Stimulated activated CD8-positive, alpha-beta memory T cell treated with anti-CD3 and anti-CD28 coated beads, Interleukin-15, amount 100 ng/mL, for 1 hour (primary cell): Measurements from ENCODE around the gene PRDX3.
"Not testable (repeated sequence)": the region's sequence is repeated elsewhere in the genome, so short reads cannot be mapped to it uniquely, and the experiment has no call there.

Experiments used
- DNase-seq: peaks from one replicate; pipeline ENCODE4 v3.0.0-alpha.2; 2020; ENCODE audit warnings: low read depth

Gene PRDX3

GRCh38 chr10:119165171-119166117, 13.2 kb downstream of the PRDX3 start, which contains the start of gene SFXN4:
Gene SFXN4 (minus strand): TSS chr10:119165714. CDS start chr10:119165647, 67 bp downstream.
- DNase-seq = peak; percentile 44

DNA sequence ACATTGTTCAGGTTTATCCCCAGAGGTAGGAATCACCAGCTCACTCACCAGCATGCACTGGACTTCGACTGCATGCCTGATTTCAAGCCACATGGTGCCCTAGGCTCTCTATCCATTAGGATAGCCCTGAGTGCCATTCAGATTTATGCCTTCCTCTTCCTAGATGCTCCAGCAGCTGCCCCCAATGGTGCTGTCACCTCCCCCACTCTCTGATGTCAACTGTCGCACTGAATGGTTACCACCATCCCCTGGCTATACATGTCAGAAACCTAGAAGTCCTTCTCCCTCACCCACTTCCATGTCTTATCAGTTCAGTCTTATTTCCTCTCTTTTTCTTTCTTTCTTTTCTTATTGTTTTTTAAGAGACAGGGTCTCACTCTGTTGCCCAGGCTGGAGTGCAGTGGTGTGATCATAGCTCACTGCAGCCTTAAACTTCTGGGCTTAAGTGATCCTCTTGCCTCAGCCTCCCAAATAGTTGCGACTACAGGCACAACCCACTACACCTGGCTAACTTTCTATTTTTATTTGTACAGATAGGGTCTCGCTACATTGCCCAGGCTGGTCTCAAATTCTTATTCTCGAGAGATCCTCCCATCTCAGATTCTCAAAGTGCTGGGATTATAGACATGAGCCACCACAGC, 16.0 kb downstream of the PRDX3 start:
- DNase-seq = no peak

- DNase-seq = no peak
Measured at GRCh38 chr10:119161680-119162451, 16.7 kb downstream of the PRDX3 start.

DNA sequence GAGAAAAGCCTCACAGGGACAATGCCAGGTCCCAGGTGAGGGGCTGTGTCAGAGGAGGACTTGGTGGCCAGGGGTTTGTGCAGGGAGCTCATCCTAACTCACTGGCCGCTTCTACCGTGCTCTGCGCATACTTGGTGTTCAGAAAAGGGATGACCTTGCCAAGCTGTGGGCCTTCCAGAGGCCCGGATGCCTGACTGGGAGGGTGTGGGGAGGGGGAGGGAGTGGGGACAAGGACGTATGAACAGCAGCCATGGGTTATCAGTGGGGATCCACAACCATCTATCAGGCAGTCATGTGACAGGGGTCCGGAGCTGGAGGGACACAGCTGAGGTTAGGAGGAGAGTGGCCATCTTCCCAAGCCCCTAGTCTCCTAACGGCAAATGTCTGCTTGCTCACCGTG, 19.3 kb downstream of the PRDX3 start:
- no peak for DNase-seq

GRCh38 chr10:119153661-119154060, 25.0 kb downstream of the PRDX3 start:
- DNase-seq = no peak

- DNase-seq = no peak
Measured at GRCh38 chr10:119153041-119153440, 25.6 kb downstream of the PRDX3 start.

- not testable (repeated sequence) for DNase-seq
Measured at GRCh38 chr10:119151601-119152000, 27.0 kb downstream of the PRDX3 start.

DNA sequence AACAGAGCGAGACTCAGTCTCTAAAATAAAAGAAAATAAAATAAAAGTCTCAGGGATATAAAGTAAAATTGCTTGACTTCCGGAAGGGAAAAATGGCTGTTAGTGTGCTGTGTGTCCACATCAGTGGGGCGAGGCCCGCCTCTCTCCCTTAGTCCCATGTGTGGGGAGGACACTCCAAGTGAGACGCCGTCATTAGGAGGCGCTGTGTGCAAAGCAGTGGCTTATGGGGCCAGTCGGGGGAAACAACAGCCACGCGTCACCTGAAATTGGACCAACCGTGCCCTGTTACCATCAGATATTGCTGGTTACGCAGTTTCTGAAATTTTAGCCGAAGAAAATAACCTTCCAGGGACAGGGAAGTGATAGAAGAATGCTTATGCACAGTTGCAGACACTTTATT, 28.9 kb downstream of the PRDX3 start:
- no peak for DNase-seq

DNA sequence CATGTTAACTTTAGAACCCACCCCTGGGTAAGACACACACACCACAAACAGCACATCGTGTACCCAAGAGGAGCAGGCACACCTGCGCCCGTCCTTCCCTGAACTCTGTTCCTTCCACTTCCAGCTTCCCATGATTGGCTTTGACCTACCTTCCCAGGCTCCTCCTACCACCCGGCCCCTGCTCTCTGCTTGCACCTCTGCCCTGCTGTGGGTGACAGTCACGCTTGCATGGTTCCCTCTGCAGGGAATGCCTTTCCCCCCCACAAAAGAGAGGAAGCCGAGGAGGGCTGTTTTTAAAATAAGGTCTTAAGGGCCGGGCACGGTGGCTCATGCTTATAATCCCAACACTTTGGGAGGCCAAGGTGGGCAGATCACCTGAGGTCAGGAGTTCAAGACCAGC, 29.5 kb downstream of the PRDX3 start:
- no peak for DNase-seq

GRCh38 chr10:119143657-119144056, 35.0 kb downstream of the PRDX3 start:
- DNase-seq = no peak

DNA sequence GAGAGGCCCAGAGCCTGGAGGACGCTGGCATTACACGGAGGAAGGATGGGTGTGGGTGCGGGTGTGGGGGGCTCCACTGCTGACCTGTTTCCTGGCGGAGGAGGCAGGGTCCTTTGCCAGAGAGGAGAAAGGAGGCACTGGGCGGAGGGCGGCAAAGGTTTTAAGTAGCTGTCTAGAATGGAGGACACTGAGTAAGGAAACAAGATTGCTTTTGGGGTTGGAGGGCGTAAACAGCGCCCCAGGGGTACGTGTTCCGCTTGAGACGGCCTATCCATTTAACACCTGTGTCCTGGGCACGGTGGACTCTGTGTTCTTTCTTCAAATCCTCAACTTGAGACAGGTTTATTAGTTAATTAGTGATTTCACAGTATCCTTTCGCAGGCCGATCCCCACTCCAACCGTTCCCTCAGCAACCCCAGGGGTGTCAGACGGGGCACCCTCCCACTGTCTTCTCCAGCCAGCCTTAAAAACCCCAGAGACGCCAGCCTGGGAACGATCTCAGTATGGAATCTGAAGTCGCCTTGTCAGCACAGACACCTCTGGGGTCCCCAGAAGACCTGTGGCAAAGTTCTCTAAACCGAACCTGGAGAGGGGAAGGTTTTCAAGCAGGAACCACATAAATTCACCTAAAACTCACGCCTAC, 37.9 kb downstream of the PRDX3 start:
- no peak for DNase-seq

DNA sequence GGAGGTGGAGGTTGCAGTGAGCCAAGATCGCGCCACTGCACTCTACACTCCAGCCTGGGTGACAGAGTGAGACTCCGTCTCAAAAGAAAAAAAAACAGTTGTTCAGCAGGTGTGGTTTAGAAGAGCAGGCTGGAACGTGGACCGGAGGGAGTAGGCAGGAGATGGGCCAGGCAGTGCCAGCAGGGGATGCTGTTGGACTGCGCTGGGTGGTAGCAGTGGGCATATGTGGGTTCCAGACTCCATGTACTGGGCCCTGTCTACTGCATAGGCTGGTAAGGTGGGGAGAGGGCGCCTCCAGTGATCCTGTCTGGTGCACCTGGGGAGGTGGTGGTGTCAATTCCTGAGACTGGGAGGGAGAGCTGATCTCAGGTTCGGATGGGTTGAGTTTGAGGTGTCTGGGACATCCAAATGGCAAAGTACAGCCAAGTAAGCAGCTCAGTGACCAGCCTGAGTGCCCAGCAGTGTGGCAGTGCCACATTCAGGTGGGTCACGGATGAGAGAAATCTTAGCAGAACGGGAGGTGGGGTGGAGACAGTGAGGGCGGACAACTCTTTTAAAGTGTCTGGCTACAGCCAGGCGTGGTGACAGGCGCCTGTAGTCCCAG, 39.0 kb downstream of the PRDX3 start:
- DNase-seq = peak; percentile 20

DNA sequence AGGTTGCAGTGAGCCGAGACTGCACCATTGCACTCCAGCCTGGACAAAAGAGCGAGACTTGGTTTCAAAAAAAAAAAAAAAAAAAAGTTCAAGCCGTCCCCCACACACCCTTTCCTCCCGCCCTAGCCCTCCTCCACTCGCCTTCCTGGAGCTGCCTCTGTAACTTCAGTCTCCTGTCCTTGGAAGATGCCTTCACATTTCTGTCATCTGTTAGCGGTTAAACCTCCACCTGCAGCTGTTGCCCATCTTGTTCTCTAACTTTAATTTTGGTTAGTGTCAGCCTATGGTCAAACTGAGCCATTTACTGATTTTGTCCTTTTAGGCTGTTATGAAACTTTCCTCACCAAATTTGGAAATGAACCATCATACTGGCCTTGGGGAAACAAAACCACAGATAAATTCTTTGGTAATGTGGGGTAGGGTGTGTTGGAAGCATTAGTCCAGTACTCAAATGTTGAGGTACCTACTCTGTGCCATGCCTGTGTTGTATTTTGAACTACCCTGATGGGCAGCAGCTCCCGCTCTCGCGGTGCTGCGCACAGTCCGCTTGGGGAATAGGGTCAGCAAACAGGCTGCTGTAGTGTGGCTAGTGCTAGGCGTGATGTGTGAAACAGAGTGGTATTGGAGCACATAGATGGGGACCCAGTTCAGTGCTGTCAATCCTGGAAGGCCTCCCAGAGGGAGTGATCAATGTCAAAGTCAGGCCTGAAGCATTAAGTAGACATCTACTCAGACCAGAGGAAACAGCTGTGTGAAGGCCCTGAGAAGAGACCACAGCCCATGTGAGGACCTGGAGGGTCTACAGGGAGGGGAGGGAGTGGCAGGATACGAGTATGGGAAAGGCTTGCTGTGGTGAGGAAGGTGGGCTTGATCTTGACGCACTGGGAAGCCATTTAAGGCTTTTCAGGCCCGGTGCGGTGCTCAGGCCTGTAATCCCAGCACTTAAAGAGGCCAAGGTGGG, 40.0 kb downstream of the PRDX3 start:
- no peak for DNase-seq

DNA sequence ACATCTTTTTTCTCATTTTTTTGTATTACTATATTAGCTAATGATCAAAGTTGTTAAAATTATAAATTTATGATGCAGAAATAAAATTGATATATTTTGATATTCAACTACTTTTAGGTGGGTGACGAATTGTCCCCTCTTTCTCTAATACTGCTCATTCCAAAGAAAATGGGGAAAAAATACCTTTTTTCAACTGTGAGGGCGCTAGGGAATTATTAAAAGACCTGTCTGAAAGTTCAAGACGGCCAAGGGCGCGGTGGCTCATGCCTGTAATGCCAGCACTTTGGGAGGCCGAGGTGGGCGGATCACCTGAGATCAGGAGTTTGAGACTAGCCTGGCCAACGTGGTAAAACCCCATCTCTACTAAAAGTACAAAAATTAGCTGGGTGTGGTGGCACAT, 40.7 kb downstream of the PRDX3 start:
- not testable (repeated sequence) for DNase-seq

- DNase-seq = no peak
Measured at GRCh38 chr10:119136084-119136483, 42.5 kb downstream of the PRDX3 start.

- no peak for DNase-seq
Measured at GRCh38 chr10:119135513-119135881, 43.1 kb downstream of the PRDX3 start.

GRCh38 chr10:119133949-119134348, 44.7 kb downstream of the PRDX3 start:
- DNase-seq = no peak

DNA sequence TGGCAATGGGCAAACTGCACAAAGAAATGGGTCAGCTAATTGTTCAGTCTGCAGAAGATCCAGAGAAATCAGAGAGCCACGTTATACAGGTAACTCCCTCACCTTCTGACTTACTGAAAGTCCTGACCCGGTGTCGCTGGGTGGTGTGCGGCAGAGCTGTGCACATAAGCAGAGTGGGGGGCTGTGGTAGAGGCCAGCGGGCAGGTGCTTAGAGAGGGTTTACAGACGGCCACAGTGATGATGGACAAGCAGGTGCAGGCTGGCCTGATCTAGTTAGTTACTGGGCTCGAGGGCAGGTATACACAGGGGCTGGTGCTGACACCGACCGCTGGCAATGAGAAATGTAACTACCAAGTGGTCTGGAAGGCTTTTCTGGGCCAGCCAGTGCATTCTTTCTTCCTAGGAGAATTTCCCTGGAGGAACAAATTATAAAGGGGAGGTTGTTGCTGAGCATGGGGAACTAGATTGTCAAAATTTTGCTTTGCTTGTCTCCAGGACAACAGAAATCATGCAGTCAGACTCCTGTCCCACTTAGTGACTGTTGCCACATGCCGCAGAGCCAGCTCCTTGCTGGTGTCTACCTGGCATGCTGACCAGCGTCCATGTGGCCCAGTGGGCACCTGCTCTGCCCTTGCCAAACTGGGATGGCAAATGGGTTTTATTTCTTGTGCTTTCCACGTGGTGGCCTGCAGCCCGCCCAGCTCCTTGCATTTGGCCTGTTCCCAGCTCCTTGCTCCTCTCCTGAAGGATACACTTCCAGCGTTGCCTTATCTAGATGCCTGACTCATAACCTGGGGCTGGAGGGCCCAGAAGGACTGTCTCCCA, 45.9 kb downstream of the PRDX3 start:
- DNase-seq = no peak

- no peak for DNase-seq
Measured at GRCh38 chr10:119131512-119132240, 46.9 kb downstream of the PRDX3 start.
